Measurements from ENCODE around the gene HYDIN. TPM values are rescaled to one million over a fixed set of nuclear protein-coding genes. Genes with fewer than 3 reads are reported as not detected.
"Not testable (repeated sequence)": the region's sequence is repeated elsewhere in the genome, so short reads cannot be mapped to it uniquely, and the experiment has no call there.

The HYDIN gene
- polyA plus RNA-seq, 4 donors: 0.12 to 3.1 TPM; not detected in 2

DNA sequence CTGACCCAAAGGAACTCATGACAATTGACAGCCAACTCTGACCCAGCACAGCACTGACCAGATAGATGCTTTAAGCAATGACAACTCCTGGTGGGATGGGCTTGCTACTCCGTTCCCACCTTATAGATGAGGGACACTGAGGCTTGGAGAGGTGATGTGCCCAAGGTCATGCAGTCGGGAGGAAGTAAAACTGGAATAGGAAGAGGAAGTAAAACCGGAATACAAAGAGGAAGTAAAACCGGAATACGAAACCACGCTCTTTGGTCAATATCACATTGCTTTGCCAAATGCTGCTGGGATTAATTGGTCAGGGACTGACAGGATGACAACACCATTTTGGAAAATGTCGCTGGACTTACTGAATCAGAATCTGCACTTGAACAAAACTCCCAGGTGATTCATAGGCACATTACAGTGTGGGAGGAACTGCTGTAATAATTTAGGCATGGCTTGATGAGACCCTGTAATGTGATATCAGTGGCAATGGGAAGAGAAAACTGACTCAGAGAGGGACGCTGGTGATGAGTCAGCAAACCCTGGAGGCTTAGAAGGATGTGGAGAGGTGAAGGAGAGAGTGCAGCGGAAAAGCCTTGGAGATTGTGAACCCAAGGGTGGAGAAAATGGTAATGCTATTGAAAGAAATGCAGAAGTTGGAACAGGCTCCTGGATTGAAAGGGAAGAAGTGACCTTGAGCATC, 243.4 kb downstream of the HYDIN start:
- H3K27me3 ChIP-seq (ENCODE audit: control insufficient read depth in 3 of 3, insufficient read depth in 3 of 3, low read length in 3 of 3); FAIRE-seq; DNase-seq; H3K36me3 ChIP-seq (ENCODE audit: control insufficient read depth in 3 of 3, insufficient read depth in 2 of 3, low read depth in 1 of 3, low read length in 3 of 3); H3K4me1 ChIP-seq (ENCODE audit: control insufficient read depth in 3 of 3, insufficient read depth in 2 of 3, low read depth in 1 of 3, low read length in 2 of 3); H3K27ac ChIP-seq (ENCODE audit: low read depth in 1 of 3, low read length in 2 of 3); H3K9me3 ChIP-seq (ENCODE audit: control insufficient read depth in 2 of 2, insufficient read depth in 1 of 2, low read depth in 1 of 2, low read length in 1 of 2); H3K4me3 ChIP-seq (ENCODE audit: low read depth in 1 of 3, low read length in 3 of 3): not testable (repeated sequence)
- WGBS, 3 donors: 60 to 62% (median 62%) methylated on average over 4 to 5 of the region's 9 CpGs

GRCh38 chr16:70984675-70985074, 245.8 kb downstream of the HYDIN start:
- DNase-seq; H3K4me3 ChIP-seq (ENCODE audit: low read depth in 1 of 3, low read length in 3 of 3); H3K36me3 ChIP-seq (ENCODE audit: control insufficient read depth in 3 of 3, insufficient read depth in 2 of 3, low read depth in 1 of 3, low read length in 3 of 3); H3K9me3 ChIP-seq (ENCODE audit: control insufficient read depth in 2 of 2, insufficient read depth in 1 of 2, low read depth in 1 of 2, low read length in 1 of 2); H3K4me1 ChIP-seq (ENCODE audit: control insufficient read depth in 3 of 3, insufficient read depth in 2 of 3, low read depth in 1 of 3, low read length in 2 of 3); H3K27me3 ChIP-seq (ENCODE audit: control insufficient read depth in 3 of 3, insufficient read depth in 3 of 3, low read length in 3 of 3); H3K27ac ChIP-seq (ENCODE audit: low read depth in 1 of 3, low read length in 2 of 3); FAIRE-seq: not testable (repeated sequence)
- WGBS, 3 donors: 28 to 39% (median 32%) methylated on average over 5 of the region's 6 CpGs

DNA sequence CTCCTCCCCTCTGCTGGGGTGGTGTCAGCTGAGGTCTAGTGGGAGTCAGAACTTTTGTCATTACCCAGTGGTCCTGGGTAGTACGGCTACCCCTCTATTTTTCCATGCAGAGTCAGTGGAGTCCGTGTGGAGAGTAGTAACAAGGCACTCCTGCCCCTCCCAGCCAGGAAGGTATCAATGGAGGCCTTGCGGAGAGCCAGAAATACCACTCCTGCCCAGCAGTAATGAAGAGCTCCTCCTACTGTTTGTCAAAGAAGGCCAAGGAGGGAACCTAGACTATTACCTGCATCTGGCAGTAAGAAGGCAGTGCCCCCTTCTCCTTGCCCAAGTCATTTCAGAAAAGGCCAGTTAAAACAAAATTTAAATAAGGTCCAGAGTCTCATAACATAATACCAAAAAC, 262.2 kb downstream of the HYDIN start:
- FAIRE-seq; H3K4me3 ChIP-seq (ENCODE audit: low read depth in 1 of 3, low read length in 3 of 3); H3K9me3 ChIP-seq (ENCODE audit: control insufficient read depth in 2 of 2, insufficient read depth in 1 of 2, low read depth in 1 of 2, low read length in 1 of 2); H3K36me3 ChIP-seq (ENCODE audit: control insufficient read depth in 3 of 3, insufficient read depth in 2 of 3, low read depth in 1 of 3, low read length in 3 of 3); H3K4me1 ChIP-seq (ENCODE audit: control insufficient read depth in 3 of 3, insufficient read depth in 2 of 3, low read depth in 1 of 3, low read length in 2 of 3); H3K27me3 ChIP-seq (ENCODE audit: control insufficient read depth in 3 of 3, insufficient read depth in 3 of 3, low read length in 3 of 3); H3K27ac ChIP-seq (ENCODE audit: low read depth in 1 of 3, low read length in 2 of 3); DNase-seq: not testable (repeated sequence)
- WGBS, 3 donors: 67 to 78% (median 71%) methylated on average over 1 of the region's 3 CpGs

GRCh38 chr16:70960169-70960568, 270.4 kb downstream of the HYDIN start:
- not testable (repeated sequence) for H3K9me3 ChIP-seq (ENCODE audit: control insufficient read depth in 2 of 2, insufficient read depth in 1 of 2, low read depth in 1 of 2, low read length in 1 of 2); H3K36me3 ChIP-seq (ENCODE audit: control insufficient read depth in 3 of 3, insufficient read depth in 2 of 3, low read depth in 1 of 3, low read length in 3 of 3); H3K4me1 ChIP-seq (ENCODE audit: control insufficient read depth in 3 of 3, insufficient read depth in 2 of 3, low read depth in 1 of 3, low read length in 2 of 3); H3K27ac ChIP-seq (ENCODE audit: low read depth in 1 of 3, low read length in 2 of 3); DNase-seq; H3K4me3 ChIP-seq (ENCODE audit: low read depth in 1 of 3, low read length in 3 of 3); FAIRE-seq; H3K27me3 ChIP-seq (ENCODE audit: control insufficient read depth in 3 of 3, insufficient read depth in 3 of 3, low read length in 3 of 3)
- 78 to 100% (median 80%) methylated on average over 1 of the region's 3 CpGs for WGBS, 3 donors

- not testable (repeated sequence) for H3K27ac ChIP-seq (ENCODE audit: low read depth in 1 of 3, low read length in 2 of 3); H3K4me3 ChIP-seq (ENCODE audit: low read depth in 1 of 3, low read length in 3 of 3); H3K27me3 ChIP-seq (ENCODE audit: control insufficient read depth in 3 of 3, insufficient read depth in 3 of 3, low read length in 3 of 3); H3K36me3 ChIP-seq (ENCODE audit: control insufficient read depth in 3 of 3, insufficient read depth in 2 of 3, low read depth in 1 of 3, low read length in 3 of 3); FAIRE-seq; H3K9me3 ChIP-seq (ENCODE audit: control insufficient read depth in 2 of 2, insufficient read depth in 1 of 2, low read depth in 1 of 2, low read length in 1 of 2); H3K4me1 ChIP-seq (ENCODE audit: control insufficient read depth in 3 of 3, insufficient read depth in 2 of 3, low read depth in 1 of 3, low read length in 2 of 3); DNase-seq
- 71 to 82% (median 76%) methylated on average over 2 to 3 of the region's 4 CpGs for WGBS, 3 donors
These were observed 275.6 kb downstream of the HYDIN start for GRCh38 chr16:70954922-70955321.

GRCh38 chr16:70953824-70954223, 276.7 kb downstream of the HYDIN start:
- not testable (repeated sequence) for FAIRE-seq; H3K27ac ChIP-seq (ENCODE audit: low read depth in 1 of 3, low read length in 2 of 3); H3K9me3 ChIP-seq (ENCODE audit: control insufficient read depth in 2 of 2, insufficient read depth in 1 of 2, low read depth in 1 of 2, low read length in 1 of 2); DNase-seq; H3K4me1 ChIP-seq (ENCODE audit: control insufficient read depth in 3 of 3, insufficient read depth in 2 of 3, low read depth in 1 of 3, low read length in 2 of 3); H3K4me3 ChIP-seq (ENCODE audit: low read depth in 1 of 3, low read length in 3 of 3); H3K27me3 ChIP-seq (ENCODE audit: control insufficient read depth in 3 of 3, insufficient read depth in 3 of 3, low read length in 3 of 3); H3K36me3 ChIP-seq (ENCODE audit: control insufficient read depth in 3 of 3, insufficient read depth in 2 of 3, low read depth in 1 of 3, low read length in 3 of 3)
- WGBS, 3 donors: no CpG with 5 or more reads among the region's 5 CpGs

DNA sequence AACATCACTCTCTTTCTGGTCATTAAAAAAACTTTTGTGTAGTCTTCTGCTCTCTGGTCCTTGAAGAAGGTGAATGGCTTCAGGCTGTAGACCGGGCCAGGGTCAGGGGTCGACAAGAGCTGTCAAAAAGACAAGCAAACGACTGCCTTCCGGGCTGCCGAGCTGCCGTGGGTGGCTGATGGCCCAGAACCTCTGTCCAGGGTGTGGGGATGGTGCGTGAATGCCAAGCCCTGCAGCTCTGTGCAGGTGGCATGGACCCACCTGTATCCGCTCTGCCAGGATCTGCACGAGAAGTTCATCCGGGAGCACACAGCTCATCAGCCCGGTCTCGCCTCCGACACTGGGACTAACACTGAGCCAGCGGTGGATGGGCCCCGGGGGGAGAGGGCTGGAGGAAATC, 287.0 kb downstream of the HYDIN start:
- H3K27ac ChIP-seq (ENCODE audit: low read depth in 1 of 3, low read length in 2 of 3); H3K9me3 ChIP-seq (ENCODE audit: control insufficient read depth in 2 of 2, insufficient read depth in 1 of 2, low read depth in 1 of 2, low read length in 1 of 2); H3K4me1 ChIP-seq (ENCODE audit: control insufficient read depth in 3 of 3, insufficient read depth in 2 of 3, low read depth in 1 of 3, low read length in 2 of 3); H3K4me3 ChIP-seq (ENCODE audit: low read depth in 1 of 3, low read length in 3 of 3); H3K36me3 ChIP-seq (ENCODE audit: control insufficient read depth in 3 of 3, insufficient read depth in 2 of 3, low read depth in 1 of 3, low read length in 3 of 3); DNase-seq; FAIRE-seq; H3K27me3 ChIP-seq (ENCODE audit: control insufficient read depth in 3 of 3, insufficient read depth in 3 of 3, low read length in 3 of 3): not testable (repeated sequence)
- 68 to 70% (median 69%) methylated on average over 15 of the region's 15 CpGs for WGBS, 3 donors

DNA sequence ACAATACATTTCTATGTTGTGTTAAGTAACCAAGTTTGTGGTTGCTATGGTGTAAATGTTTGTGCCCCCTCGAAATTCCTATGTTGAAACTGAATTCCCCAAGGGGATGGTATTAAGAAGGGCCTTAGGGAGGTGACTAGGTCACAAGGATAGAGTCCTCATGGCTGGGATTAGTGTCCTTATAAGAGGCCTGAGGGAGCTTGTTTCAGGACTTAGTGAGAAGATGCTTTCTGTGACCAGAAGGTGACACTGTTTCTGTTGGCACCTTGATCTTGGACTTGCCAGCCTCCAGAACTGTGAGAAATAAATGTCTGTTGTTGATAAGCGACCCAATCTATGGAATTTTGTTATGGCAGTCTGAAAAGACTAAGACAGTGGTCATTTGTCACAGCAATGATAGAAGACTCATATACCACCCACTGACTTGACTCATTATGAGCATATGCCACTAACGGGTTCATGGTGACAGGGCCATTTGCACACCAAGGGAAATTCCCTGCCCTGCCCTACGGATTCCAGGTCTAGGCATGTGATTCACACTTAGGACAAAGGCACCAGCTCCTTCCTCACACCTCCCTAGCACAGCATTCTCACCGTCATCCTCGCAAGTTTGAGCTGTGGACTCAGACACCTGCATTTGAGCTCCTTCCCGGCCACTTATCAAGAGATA, 290.7 kb downstream of the HYDIN start:
- FAIRE-seq: not testable (repeated sequence)

More for the DNA sequence above, 290.7 kb downstream of the HYDIN start:
- H3K36me3 ChIP-seq (ENCODE audit: control insufficient read depth in 3 of 3, insufficient read depth in 2 of 3, low read depth in 1 of 3, low read length in 3 of 3); H3K27ac ChIP-seq (ENCODE audit: low read depth in 1 of 3, low read length in 2 of 3); H3K9me3 ChIP-seq (ENCODE audit: control insufficient read depth in 2 of 2, insufficient read depth in 1 of 2, low read depth in 1 of 2, low read length in 1 of 2); H3K27me3 ChIP-seq (ENCODE audit: control insufficient read depth in 3 of 3, insufficient read depth in 3 of 3, low read length in 3 of 3); H3K4me3 ChIP-seq (ENCODE audit: low read depth in 1 of 3, low read length in 3 of 3); H3K4me1 ChIP-seq (ENCODE audit: control insufficient read depth in 3 of 3, insufficient read depth in 2 of 3, low read depth in 1 of 3, low read length in 2 of 3); DNase-seq: not testable (repeated sequence)
- WGBS, 3 donors: 22 to 45% (median 26%) methylated on average over 2 to 3 of the region's 7 CpGs
